Mesendoderm (in vitro differentiated cells): ENCODE data around the gene OR2M2.

ENCODE experiments used
- DNase-seq: peaks from one replicate; pipeline ENCODE4 v3.0.0; 2013
- H2AK5ac ChIP-seq: 2 replicates; pipeline ENCODE4 v1.6.1; 2013; ENCODE audit warnings: low read length, inconsistent platforms
- H2BK120ac ChIP-seq: 2 replicates; pipeline ENCODE4 v1.6.1; 2013; ENCODE audit warnings: low read depth, mild to moderate bottlenecking, low read length, moderate library complexity, mixed read lengths
- H2BK15ac ChIP-seq: replicated peaks from 2 replicates; pipeline ENCODE4 v1.6.1; 2013; ENCODE audit warnings: low read depth, mild to moderate bottlenecking, moderate library complexity
- H2BK5ac ChIP-seq: 2 replicates; pipeline ENCODE4 v1.6.1; 2013; ENCODE audit warnings: low read length, inconsistent platforms
- H3K18ac ChIP-seq: 2 replicates; pipeline ENCODE4 v1.6.1; 2013; ENCODE audit warnings: mild to moderate bottlenecking, low read length, mixed read lengths
- H3K23ac ChIP-seq: one replicate; pipeline ENCODE4 v1.6.1; 2013; ENCODE audit warnings: low read length
- H3K27ac ChIP-seq: 2 replicates; pipeline ENCODE4 v1.5.1; 2013; ENCODE audit warnings: low read depth, mild to moderate bottlenecking, inconsistent platforms, low read length, moderate library complexity
- H3K27me3 ChIP-seq: 2 replicates; pipeline ENCODE4 v1.6.1; 2013; ENCODE audit warnings: low read length, control low read depth, mild to moderate bottlenecking, inconsistent platforms; ENCODE audit not compliant: insufficient read depth, poor library complexity
- H3K36me3 ChIP-seq: 2 replicates; pipeline ENCODE4 v1.6.1; 2013; ENCODE audit warnings: low read length, inconsistent platforms; ENCODE audit not compliant: control insufficient read depth, insufficient read depth
- H3K4ac ChIP-seq: one replicate; pipeline ENCODE4 v1.6.1; 2013; ENCODE audit warnings: low read depth, mild to moderate bottlenecking, low read length, moderate library complexity
- H3K4me1 ChIP-seq: 2 replicates; pipeline ENCODE4 v1.6.1; 2013; ENCODE audit warnings: low read depth, low read length, inconsistent platforms; ENCODE audit not compliant: control insufficient read depth
- H3K4me2 ChIP-seq: 2 replicates; pipeline ENCODE4 v1.6.1; 2013; ENCODE audit warnings: low read length
- H3K4me3 ChIP-seq: 2 replicates; pipeline ENCODE4 v1.5.1; 2013; ENCODE audit warnings: mild to moderate bottlenecking, low read length
- H3K56ac ChIP-seq: one replicate; pipeline ENCODE4 v1.6.1; 2013; ENCODE audit warnings: low read length
- H3K79me1 ChIP-seq: 2 replicates; pipeline ENCODE4 v1.6.1; 2013; ENCODE audit warnings: low read length, inconsistent platforms
- H3K79me2 ChIP-seq: 2 replicates; pipeline ENCODE4 v1.6.1; 2013; ENCODE audit warnings: mild to moderate bottlenecking, low read length; ENCODE audit not compliant: control insufficient read depth, insufficient read depth
- H3K9ac ChIP-seq: 2 replicates; pipeline ENCODE4 v1.6.1; 2013; ENCODE audit warnings: low read length, inconsistent platforms
- H4K5ac ChIP-seq: one replicate; pipeline ENCODE4 v1.6.1; 2013; ENCODE audit warnings: low read length
- H4K8ac ChIP-seq: one replicate; pipeline ENCODE4 v1.6.1; 2013; ENCODE audit warnings: low read depth, mild to moderate bottlenecking, control low read depth, low read length, moderate library complexity
- WGBS: extraction: QIAGEN DNeasy Blood & Tissue Kit; methylation state at CpG from one replicate; pipeline ENCODE4 v1.1.7; 2013; ENCODE audit warnings: low lambda C conversion rate, missing lambda C conversion rate; ENCODE audit not compliant: insufficient coverage; ENCODE audit errors: extremely low coverage; 5-methylcytosine and 5-hydroxymethylcytosine counted together

The OR2M2 gene

DNA sequence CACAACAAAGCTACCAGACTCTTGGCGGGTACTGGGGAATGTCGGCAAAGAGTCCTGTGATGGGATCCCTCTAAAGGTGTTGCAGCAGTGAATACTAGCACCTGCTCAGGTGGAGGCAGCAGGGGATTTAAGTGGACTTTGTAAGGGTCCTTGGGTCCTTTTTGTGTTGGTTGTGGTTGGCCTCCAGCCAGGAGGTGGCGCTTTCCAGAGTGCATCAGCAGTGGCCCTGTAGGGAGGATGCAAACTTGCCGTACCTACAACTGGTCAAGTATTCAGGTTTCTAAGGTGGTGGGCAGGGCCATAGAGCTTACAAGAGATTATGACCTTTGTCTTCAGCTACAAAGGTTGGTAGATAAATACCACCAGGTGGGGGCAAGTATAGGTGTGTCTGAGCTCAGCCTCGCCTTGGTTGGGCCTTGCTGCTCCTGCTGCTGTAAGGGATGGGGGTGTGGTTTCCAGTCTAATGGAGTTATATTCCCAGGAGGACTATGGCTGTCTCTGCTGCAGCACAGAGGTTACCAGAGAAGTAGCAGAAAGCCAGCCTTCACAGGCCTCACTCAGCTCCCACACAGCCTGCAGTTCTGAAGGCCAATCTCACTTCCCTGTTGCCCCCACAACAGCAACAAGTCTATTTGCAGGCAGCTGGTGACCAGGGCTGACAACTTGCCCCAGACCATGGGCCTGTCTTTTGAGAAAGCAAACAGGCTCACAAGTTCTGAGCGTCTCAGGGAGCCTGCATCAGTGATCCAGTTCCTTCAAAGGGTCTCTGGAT, 22.4 kb upstream of the OR2M2 start:
- Histone ChIP-seq H3K27me3 (no peaks in the 10 kb centered on the region), H3K23ac (no peak overlapping the region), H3K18ac (no peak overlapping the region), H3K9ac (no peak overlapping the region), H3K4me3 (no peak overlapping the region), H2BK120ac (no peak overlapping the region), H3K27ac (no peak overlapping the region), H3K79me1 (no peaks in the 10 kb centered on the region), H3K56ac (no peak overlapping the region), H3K4ac (no peak overlapping the region), H3K36me3 (no peaks in the 10 kb centered on the region), H2BK5ac (no peak overlapping the region), H4K5ac (no peak overlapping the region), H2AK5ac (no peak overlapping the region), H4K8ac (no peak overlapping the region), H2BK15ac (no peak overlapping the region), H3K79me2 (no peaks in the 10 kb centered on the region), H3K4me2 (no peak overlapping the region), H3K4me1 (no peaks in the 10 kb centered on the region)
- WGBS: no CpG with 5 or more reads among the region's 6 CpGs
- DNase-seq: no peak

DNA sequence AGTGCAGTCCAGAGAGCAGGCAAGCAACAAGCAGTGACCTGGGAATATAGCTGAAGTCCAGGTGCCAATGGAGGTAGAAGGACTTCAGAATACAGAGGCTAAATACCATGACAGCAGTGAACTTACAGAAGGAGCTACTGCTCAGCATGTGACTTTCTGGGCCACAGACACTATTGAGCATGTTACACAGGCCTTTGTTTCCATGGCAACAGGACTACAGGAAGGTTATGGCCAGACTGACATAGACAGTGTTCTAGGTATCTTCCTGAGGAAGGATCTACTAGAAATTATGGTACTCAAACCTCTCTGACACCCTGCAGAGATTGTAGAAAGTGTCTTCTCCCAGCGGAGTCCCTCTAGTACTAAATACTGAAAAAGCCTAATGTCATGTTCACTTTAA, 18.7 kb upstream of the OR2M2 start:
- H3K9ac ChIP-seq: no peak overlapping the region
- H2BK120ac ChIP-seq: no peak overlapping the region
- no peak overlapping the region for H3K4ac ChIP-seq
- no peak overlapping the region for H2AK5ac ChIP-seq
- no peaks in the 10 kb centered on the region for H3K79me1 ChIP-seq
- no peak for DNase-seq
- H3K4me1 ChIP-seq: no peaks in the 10 kb centered on the region
- no peak overlapping the region for H3K18ac ChIP-seq
- no peaks in the 10 kb centered on the region for H3K27me3 ChIP-seq
- no peak overlapping the region for H2BK5ac ChIP-seq
- no peak overlapping the region for H3K4me3 ChIP-seq
- no peak overlapping the region for H3K23ac ChIP-seq
- no peak overlapping the region for H3K4me2 ChIP-seq
- H3K27ac ChIP-seq: no peak overlapping the region
- no peak overlapping the region for H4K8ac ChIP-seq
- no peak overlapping the region for H4K5ac ChIP-seq
- H3K56ac ChIP-seq: no peak overlapping the region
- H3K36me3 ChIP-seq: no peaks in the 10 kb centered on the region
- H2BK15ac ChIP-seq: no peak overlapping the region
- no peaks in the 10 kb centered on the region for H3K79me2 ChIP-seq
- no CpG with 5 or more reads among the region's 1 CpG for WGBS

DNA sequence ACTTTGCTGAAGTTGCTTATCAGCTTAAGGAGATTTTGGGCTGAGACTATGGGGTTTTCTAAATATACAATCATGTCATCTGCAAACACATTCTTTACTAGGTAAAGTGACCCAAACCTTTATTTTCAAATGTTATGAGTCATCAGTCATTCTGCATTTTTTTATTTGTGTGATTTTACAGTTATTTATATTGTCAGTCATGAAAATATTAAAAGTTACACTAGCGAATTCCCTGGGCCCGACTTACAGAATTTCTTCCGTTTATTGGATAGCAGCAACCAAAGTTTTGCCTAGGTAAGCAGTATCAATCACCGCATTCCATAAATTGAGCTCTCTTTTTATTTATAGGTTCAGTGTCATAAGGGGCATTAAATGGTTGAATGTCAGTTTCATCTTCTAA, 15.9 kb upstream of the OR2M2 start:
- Histone ChIP-seq H2BK5ac (no peak overlapping the region), H3K18ac (no peak overlapping the region), H3K27ac (no peak overlapping the region), H3K4ac (no peak overlapping the region), H3K36me3 (no peaks in the 10 kb centered on the region), H2BK120ac (no peak overlapping the region), H3K27me3 (no peaks in the 10 kb centered on the region), H3K4me3 (no peak overlapping the region), H2BK15ac (no peak overlapping the region), H3K79me1 (no peaks in the 10 kb centered on the region), H3K4me2 (no peak overlapping the region), H3K79me2 (no peaks in the 10 kb centered on the region), H4K8ac (no peak overlapping the region), H3K56ac (no peak overlapping the region), H2AK5ac (no peak overlapping the region), H3K4me1 (no peaks in the 10 kb centered on the region), H3K9ac (no peak overlapping the region), H3K23ac (no peak overlapping the region), H4K5ac (no peak overlapping the region)
- DNase-seq: no peak
- WGBS: no CpG with 5 or more reads among the region's 4 CpGs

DNA sequence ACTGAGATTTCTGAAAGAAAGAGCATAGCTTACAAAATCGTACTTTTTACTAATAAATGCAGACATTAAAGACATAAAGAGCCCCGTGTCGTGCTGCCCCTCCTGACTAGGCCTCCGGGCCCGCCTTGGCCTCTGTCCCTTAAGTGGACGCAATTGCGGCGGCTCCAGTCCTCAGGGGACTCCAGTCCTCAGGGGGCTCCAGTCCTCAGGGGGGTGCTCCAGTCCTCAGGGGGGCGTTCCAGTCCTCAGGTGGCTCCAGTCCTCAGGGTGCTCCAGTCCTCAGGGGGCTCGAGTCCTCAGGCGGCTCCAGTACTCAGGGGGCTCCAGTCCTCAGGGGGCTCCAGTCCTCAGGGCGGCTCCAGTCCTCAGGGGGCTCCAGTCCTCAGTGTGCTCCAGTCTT, 10.6 kb upstream of the OR2M2 start:
- no peaks in the 10 kb centered on the region for H3K4me1 ChIP-seq
- H2BK120ac ChIP-seq: no peak overlapping the region

GRCh38 chr1:248165186-248165585, 9.4 kb upstream of the OR2M2 start:
- no peak overlapping the region for H4K8ac ChIP-seq
- no peaks in the 10 kb centered on the region for H3K4me1 ChIP-seq
- no peak for DNase-seq
- H2BK120ac ChIP-seq: no peak overlapping the region
- H2BK15ac ChIP-seq: no peak overlapping the region
- H2BK5ac ChIP-seq: no peak overlapping the region
- no peak overlapping the region for H3K4me2 ChIP-seq
- no peak overlapping the region for H3K4ac ChIP-seq
- H4K5ac ChIP-seq: no peak overlapping the region
- no peak overlapping the region for H3K4me3 ChIP-seq
- no peak overlapping the region for H3K27ac ChIP-seq
- H3K56ac ChIP-seq: no peak overlapping the region
- no peak overlapping the region for H3K18ac ChIP-seq
- no peaks in the 10 kb centered on the region for H3K36me3 ChIP-seq
- no peaks in the 10 kb centered on the region for H3K27me3 ChIP-seq
- no peaks in the 10 kb centered on the region for H3K79me1 ChIP-seq
- no peak overlapping the region for H3K23ac ChIP-seq
- no peaks in the 10 kb centered on the region for H3K79me2 ChIP-seq
- no peak overlapping the region for H2AK5ac ChIP-seq
- WGBS: no CpG with 5 or more reads among the region's 14 CpGs
- H3K9ac ChIP-seq: no peak overlapping the region

More for the DNA sequence above, 10.6 kb upstream of the OR2M2 start:
- Histone ChIP-seq H3K79me1 (no peaks in the 10 kb centered on the region), H3K36me3 (no peaks in the 10 kb centered on the region), H3K27ac (no peak overlapping the region), H4K8ac (no peak overlapping the region), H3K18ac (no peak overlapping the region), H3K27me3 (no peaks in the 10 kb centered on the region), H3K4me3 (no peak overlapping the region), H3K4me2 (no peak overlapping the region), H2AK5ac (no peak overlapping the region), H3K56ac (no peak overlapping the region), H3K79me2 (no peaks in the 10 kb centered on the region), H2BK15ac (no peak overlapping the region), H3K9ac (no peak overlapping the region), H3K4ac (no peak overlapping the region), H4K5ac (no peak overlapping the region), H2BK5ac (no peak overlapping the region), H3K23ac (no peak overlapping the region)
- no CpG with 5 or more reads among the region's 12 CpGs for WGBS
- no peak for DNase-seq

DNA sequence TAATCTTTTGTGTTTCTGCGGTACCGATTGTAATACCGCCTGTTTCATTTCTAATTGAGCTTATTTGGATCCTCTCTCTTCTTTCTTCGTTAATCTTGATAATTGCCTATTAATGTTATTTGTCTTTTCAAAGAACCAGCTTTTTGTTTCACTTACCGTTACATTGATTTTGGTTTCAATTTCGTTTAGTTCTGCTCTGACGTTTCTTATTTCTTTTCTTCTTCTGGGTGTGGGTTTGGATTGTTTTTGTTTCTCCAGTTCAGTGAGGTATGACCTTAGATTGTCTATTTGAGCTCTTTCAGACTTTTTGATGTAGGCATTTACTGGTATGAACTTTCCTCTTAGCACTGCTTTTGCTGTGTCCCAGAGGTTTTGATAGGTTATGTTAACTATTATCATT, 9.4 kb downstream of the OR2M2 start:
- no peak overlapping the region for H3K4me2 ChIP-seq
- no peaks in the 10 kb centered on the region for H3K36me3 ChIP-seq
- H3K4me3 ChIP-seq: no peak overlapping the region
- DNase-seq: no peak
- H3K27ac ChIP-seq: no peak overlapping the region
- H3K56ac ChIP-seq: no peak overlapping the region
- H3K79me2 ChIP-seq: no peaks in the 10 kb centered on the region
- no peak overlapping the region for H4K5ac ChIP-seq
- H3K18ac ChIP-seq: no peak overlapping the region
- no peaks in the 10 kb centered on the region for H3K27me3 ChIP-seq
- H3K4me1 ChIP-seq: no peaks in the 10 kb centered on the region
- H3K23ac ChIP-seq: no peak overlapping the region
- H4K8ac ChIP-seq: no peak overlapping the region
- no peak overlapping the region for H2AK5ac ChIP-seq
- no peaks in the 10 kb centered on the region for H3K79me1 ChIP-seq
- no peak overlapping the region for H2BK5ac ChIP-seq
- H3K9ac ChIP-seq: no peak overlapping the region
- WGBS: no CpG with 5 or more reads among the region's 7 CpGs
- no peak overlapping the region for H2BK15ac ChIP-seq
- no peak overlapping the region for H2BK120ac ChIP-seq
- H3K4ac ChIP-seq: no peak overlapping the region
